Breast epithelium (tissue), 3 donors: ENCODE results near the gene DNAI2.
"Not testable (repeated sequence)": the region's sequence is repeated elsewhere in the genome, so short reads cannot be mapped to it uniquely, and the experiment has no call there.

Experiments
- CTCF ChIP-seq, 3 donors: fragments of 450-650 bp; IDR thresholded peaks; one replicate each; pipeline ENCODE4 v1.5.1; 2016 to 2017; ENCODE audit warnings: antibody characterized with exemption in 3 of 3, mild to moderate bottlenecking in 3 of 3, moderate library complexity in 3 of 3
- POLR2A ChIP-seq: fragments of 450-650 bp; IDR thresholded peaks from one replicate; pipeline ENCODE4 v1.6.1; 2016; ENCODE audit warnings: antibody characterized with exemption, mild to moderate bottlenecking, moderate library complexity

DNA sequence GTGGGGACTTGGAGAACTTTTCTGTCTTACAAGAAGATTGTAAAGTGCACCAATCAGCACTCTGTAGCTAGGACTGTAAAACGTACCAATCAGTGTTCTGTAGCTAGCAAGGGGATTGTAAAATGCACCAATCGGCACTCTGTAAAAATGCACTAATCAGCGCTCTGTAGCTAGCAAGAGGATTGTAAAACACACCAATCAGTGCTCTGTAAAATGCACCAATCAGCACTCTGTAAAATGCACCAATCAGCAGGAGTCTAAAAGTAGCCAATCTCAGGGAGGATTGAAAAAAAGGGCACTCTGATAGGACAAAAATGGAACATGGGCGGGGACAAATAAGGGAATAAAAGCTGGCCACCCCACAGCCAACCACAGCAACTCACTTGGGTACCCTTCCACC is 7.0 kb upstream of the DNAI2 start:
- TF ChIP-seq CTCF (IDR thresholded peaks at IDR 0.05); POLR2A: not testable (repeated sequence)
